ENCODE measurements around the gene TRAIP. TPM values are rescaled to one million over a fixed set of nuclear protein-coding genes. Genes with fewer than 3 reads are reported as not detected.

TRAIP gene
- total RNA-seq, 1 experiment from 2014 or later = 9.3 TPM

DNA sequence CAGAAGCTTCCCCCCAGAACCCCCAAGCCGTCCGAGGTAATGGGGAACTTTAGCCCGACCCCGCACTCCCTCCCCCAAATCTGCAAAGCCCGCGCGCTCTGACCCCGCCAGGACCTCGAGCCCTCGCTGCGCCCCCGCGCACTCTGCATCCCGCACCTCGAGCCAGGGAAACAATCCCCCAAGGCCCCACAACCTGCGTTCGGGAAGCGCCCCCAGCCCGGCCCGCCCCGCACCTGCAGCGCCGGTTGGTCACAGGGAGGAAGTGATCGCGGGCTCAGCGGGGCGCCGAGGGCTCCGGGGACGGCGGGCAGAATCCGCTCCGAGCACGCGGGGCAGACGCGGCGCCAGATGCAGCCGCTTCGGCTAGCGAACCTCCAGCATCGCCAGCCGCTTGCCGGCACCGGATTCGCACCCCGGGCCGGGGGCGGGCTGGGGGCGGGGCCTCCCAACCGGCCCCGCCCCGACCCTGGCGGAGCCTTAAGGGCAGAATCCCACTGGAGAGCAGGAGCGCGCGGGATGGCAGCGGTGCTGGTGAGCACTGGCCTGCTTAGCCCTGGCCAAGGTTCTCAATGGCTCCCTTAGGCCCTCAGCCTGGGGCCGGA lies 13.3 kb upstream of the TRAIP start, which contains the start of gene CAMKV:
TSS of gene CAMKV (minus strand) at position 382 of the 602 bp plus-strand sequence. CDS start 7,518 bp downstream, outside the sequence.
- no peaks in the 10 kb centered on the region for H3K36me3 Mint-ChIP-seq (ENCODE audit: insufficient read depth, unreplicated experiment)
- POLR2A ChIA-PET = interaction anchor here (1.2 kb wide), 1 partner anchor 12 kb away, joined by 6 read pairs; no protein-coding TSS in a partner anchor
- no peak within 1 kb of the TSS for H3K4me3 Mint-ChIP-seq (ENCODE audit: unreplicated experiment)
- BruUV-seq (replicated peaks) = no TSS peak
- H3K9me3 Mint-ChIP-seq (ENCODE audit: unreplicated experiment) = no peaks in the 10 kb centered on the region
- no peak for DNase-seq (ENCODE audit: unreplicated experiment)
- TF ChIP-seq, protein P1, sequence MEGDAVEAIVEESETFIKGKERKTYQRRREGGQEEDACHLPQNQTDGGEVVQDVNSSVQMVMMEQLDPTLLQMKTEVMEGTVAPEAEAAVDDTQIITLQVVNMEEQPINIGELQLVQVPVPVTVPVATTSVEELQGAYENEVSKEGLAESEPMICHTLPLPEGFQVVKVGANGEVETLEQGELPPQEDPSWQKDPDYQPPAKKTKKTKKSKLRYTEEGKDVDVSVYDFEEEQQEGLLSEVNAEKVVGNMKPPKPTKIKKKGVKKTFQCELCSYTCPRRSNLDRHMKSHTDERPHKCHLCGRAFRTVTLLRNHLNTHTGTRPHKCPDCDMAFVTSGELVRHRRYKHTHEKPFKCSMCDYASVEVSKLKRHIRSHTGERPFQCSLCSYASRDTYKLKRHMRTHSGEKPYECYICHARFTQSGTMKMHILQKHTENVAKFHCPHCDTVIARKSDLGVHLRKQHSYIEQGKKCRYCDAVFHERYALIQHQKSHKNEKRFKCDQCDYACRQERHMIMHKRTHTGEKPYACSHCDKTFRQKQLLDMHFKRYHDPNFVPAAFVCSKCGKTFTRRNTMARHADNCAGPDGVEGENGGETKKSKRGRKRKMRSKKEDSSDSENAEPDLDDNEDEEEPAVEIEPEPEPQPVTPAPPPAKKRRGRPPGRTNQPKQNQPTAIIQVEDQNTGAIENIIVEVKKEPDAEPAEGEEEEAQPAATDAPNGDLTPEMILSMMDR (IDR thresholded peaks at IDR 0.05; ENCODE audit: unreplicated experiment) = no peak
- H3K4me1 Mint-ChIP-seq (ENCODE audit: insufficient read depth, unreplicated experiment) = no peaks in the 10 kb centered on the region
- intact Hi-C loops (cut with micrococcal nuclease) = no loop called here
- no peak within 1 kb of the TSS for H3K27ac Mint-ChIP-seq (ENCODE audit: low read depth, unreplicated experiment)
- CTCF ChIA-PET = interaction anchor here (2.1 kb wide), 1 partner anchor 30 kb away, joined by 5 read pairs; no protein-coding TSS in a partner anchor
- H3K27me3 Mint-ChIP-seq (ENCODE audit: insufficient read depth, unreplicated experiment) = no peaks in the 10 kb centered on the region

GRCh38 chr3:49868862-49869466 lies 12.6 kb upstream of the TRAIP start:
- TF ChIP-seq, protein P1 (IDR thresholded peaks at IDR 0.05; ENCODE audit: unreplicated experiment) = no peak
- H3K4me3 Mint-ChIP-seq (ENCODE audit: unreplicated experiment) = no peak overlapping the region
- BruUV-seq (replicated peaks) = no TSS peak
- H3K27ac Mint-ChIP-seq (ENCODE audit: low read depth, unreplicated experiment) = no peak overlapping the region
- ChIA-PET POLR2A (no interaction called here), CTCF (interaction anchor here (0.7 to 2.1 kb wide), 2 partner anchors 11 to 30 kb away, joined by 3 to 5 read pairs; no protein-coding TSS in a partner anchor)
- DNase-seq (ENCODE audit: unreplicated experiment) = no peak
- H3K27me3 Mint-ChIP-seq (ENCODE audit: insufficient read depth, unreplicated experiment) = peaks cover 6% of the 10 kb centered on the region
- no peaks in the 10 kb centered on the region for H3K4me1 Mint-ChIP-seq (ENCODE audit: insufficient read depth, unreplicated experiment)
- intact Hi-C loops (cut with micrococcal nuclease) = no loop called here
- no peaks in the 10 kb centered on the region for H3K36me3 Mint-ChIP-seq (ENCODE audit: insufficient read depth, unreplicated experiment)
- H3K9me3 Mint-ChIP-seq (ENCODE audit: unreplicated experiment) = no peaks in the 10 kb centered on the region

DNA sequence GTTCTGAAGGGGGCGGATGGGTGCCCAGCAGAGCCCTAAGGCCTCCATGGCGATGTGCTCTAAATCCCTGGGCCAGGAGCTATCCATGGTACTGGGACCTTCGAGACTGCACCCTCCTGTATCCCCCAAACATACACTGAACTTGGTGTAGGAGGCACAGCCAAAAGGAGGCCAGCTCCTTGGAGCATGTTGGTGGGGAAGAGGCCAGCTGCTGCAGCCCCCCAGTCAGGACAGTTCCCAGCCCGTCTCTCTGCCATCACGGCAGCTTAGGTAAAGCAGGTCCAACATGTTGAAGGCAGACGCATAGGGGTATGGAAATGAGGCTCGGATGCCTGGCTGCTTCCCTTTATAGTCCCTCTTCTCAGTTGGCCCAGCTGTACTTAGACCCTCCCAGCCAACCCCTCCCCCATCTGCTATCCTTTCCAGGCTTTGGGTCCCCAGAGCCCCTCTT lies 11.5 kb upstream of the TRAIP start:
- no TSS peak for BruUV-seq (replicated peaks)
- H3K27me3 Mint-ChIP-seq (ENCODE audit: insufficient read depth, unreplicated experiment) = peaks cover 16% of the 10 kb centered on the region
- no peaks in the 10 kb centered on the region for H3K36me3 Mint-ChIP-seq (ENCODE audit: insufficient read depth, unreplicated experiment)
- CTCF ChIA-PET = interaction anchor here (0.6 to 2.1 kb wide), 3 partner anchors 21 to 35 kb away, joined by 3 to 5 read pairs (median 4); no protein-coding TSS in a partner anchor
- no peaks in the 10 kb centered on the region for H3K9me3 Mint-ChIP-seq (ENCODE audit: unreplicated experiment)
- no peak overlapping the region for H3K27ac Mint-ChIP-seq (ENCODE audit: low read depth, unreplicated experiment)
- POLR2A ChIA-PET = interaction anchor here (2.0 kb wide), 1 partner anchor 64 kb away, joined by 4 read pairs; the partner anchor contains the start of gene INKA1
- H3K4me1 Mint-ChIP-seq (ENCODE audit: insufficient read depth, unreplicated experiment) = no peaks in the 10 kb centered on the region
- intact Hi-C loops (cut with micrococcal nuclease) = no loop called here
- H3K4me3 Mint-ChIP-seq (ENCODE audit: unreplicated experiment) = no peak overlapping the region
- TF ChIP-seq, protein P1 (IDR thresholded peaks at IDR 0.05; ENCODE audit: unreplicated experiment) = no peak
- peak; percentile 40 for DNase-seq (ENCODE audit: unreplicated experiment)

DNA sequence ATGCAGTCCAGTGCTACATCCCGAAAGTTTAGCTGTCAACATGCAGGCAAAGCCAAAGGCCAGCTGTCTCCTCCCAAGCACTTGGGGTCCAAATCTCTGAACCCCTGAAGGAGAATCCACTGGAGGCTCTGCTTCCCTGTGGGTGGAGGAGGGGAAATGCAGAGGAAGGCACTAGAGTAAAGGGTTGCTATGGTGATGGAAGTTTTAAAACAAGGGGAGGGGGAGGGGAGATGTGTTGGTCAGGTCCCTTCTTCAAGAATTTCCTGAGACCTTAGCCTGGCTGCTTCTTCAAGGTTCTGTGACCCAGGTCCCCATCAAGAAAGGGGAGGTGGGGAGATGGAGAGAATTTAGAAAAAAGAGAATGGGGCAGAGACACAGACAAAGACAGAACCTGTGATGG lies 11.0 kb upstream of the TRAIP start:
- peaks cover 21% of the 10 kb centered on the region for H3K27me3 Mint-ChIP-seq (ENCODE audit: insufficient read depth, unreplicated experiment)
- TF ChIP-seq, protein P1 (IDR thresholded peaks at IDR 0.05; ENCODE audit: unreplicated experiment) = no peak
- CTCF ChIA-PET = interaction anchor here (0.6 to 1.5 kb wide), 3 partner anchors 20 to 39 kb away, joined by 3 to 7 read pairs (median 3); no protein-coding TSS in a partner anchor
- H3K9me3 Mint-ChIP-seq (ENCODE audit: unreplicated experiment) = no peaks in the 10 kb centered on the region
- H3K4me3 Mint-ChIP-seq (ENCODE audit: unreplicated experiment) = no peak overlapping the region
- no peak for DNase-seq (ENCODE audit: unreplicated experiment)
- POLR2A ChIA-PET = interaction anchor here (0.6 to 2.0 kb wide), 3 partner anchors 33 to 72 kb away, joined by 3 to 4 read pairs (median 4); partner anchors contain the start of gene INKA1
- no peaks in the 10 kb centered on the region for H3K4me1 Mint-ChIP-seq (ENCODE audit: insufficient read depth, unreplicated experiment)
- H3K36me3 Mint-ChIP-seq (ENCODE audit: insufficient read depth, unreplicated experiment) = no peaks in the 10 kb centered on the region
- no peak overlapping the region for H3K27ac Mint-ChIP-seq (ENCODE audit: low read depth, unreplicated experiment)
- no TSS peak for BruUV-seq (replicated peaks)
- intact Hi-C loops (cut with micrococcal nuclease) = no loop called here

All from MCF 10A (cell line).